ENCODE data around the gene RAB30.

GRCh38 chr11:83039566-83039965 lies 32.1 kb downstream of the RAB30 start:
- TF ChIP-seq CTCF (IDR thresholded peaks at IDR 0.05; ENCODE audit: poor library complexity), result no peak
- TF ChIP-seq EZH2phosphoT487 (IDR thresholded peaks at IDR 0.05; ENCODE audit: low read depth, severe bottlenecking, unreplicated experiment), result no peak

Measured in hepatocyte (in vitro differentiated cells).